Measurements from ENCODE around the gene PRM2.

- no peak for TF ChIP-seq RAD21 (conservative IDR thresholded peaks at IDR 0.05 in 1 of 2, IDR thresholded peaks at IDR 0.05 in 1 of 2)
- TF ChIP-seq POLR2A (IDR thresholded peaks at IDR 0.05; ENCODE audit: low read length): no peak
- no peak for TF ChIP-seq CTCF (IDR thresholded peaks at IDR 0.05)
- TF ChIP-seq HDAC2 (IDR thresholded peaks at IDR 0.05): no peak
These were observed 12.9 kb upstream of the PRM2 start for GRCh38 chr16:11289202-11289601.

Data from A549 (cell line).